ENCODE results near the gene BORCS6.
A peak's percentile ranks its signal among the peaks of the same experiment; 100 is the strongest.

BORCS6 gene

DNA sequence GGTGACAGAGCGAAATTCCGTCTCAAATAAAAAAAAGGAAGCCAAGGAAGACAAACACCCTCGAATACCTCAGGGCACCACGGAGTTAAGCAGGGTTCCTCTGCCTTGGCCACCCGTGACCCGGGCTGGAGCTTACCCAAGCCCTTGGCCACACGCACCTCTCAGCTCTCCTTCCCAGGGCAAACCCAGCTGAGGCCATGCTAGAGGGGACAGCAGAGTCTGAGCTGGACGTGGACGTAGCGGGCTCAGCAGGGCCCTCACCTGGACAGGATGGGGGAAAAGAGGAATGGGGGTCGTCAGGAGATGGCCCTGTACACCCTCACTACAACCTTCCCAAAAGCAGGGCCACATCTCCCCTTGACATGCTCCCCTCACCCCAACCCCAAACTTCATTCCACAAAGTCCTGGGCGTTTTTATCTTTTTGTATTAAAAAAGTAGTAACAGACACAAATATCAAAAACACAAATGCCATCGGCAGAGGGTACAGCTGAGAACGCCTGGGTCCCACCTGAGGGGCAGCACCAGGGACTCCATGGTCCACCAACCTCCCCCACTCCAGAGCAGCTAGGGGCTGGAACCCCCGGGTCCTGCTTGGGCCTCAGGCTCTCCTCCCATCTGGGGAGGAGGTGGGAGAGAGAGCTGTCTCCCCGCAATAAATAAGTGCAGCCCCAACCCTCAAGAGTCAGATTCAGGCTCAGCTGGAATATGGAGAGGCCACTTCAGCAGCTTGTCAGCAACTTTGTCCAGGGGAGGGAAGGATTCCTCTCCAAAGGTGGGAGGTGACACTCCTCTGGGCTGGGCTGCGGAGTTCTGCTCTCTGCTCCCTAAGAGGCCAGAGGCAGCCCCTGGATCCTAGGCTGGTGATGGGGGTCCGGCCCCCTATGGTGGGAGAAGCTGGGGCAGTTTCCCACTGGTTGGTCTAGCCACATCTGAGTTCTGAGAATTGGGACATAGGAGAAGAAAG is 49.6 kb downstream of the BORCS6 start:
- DNase-seq: no peak

DNA sequence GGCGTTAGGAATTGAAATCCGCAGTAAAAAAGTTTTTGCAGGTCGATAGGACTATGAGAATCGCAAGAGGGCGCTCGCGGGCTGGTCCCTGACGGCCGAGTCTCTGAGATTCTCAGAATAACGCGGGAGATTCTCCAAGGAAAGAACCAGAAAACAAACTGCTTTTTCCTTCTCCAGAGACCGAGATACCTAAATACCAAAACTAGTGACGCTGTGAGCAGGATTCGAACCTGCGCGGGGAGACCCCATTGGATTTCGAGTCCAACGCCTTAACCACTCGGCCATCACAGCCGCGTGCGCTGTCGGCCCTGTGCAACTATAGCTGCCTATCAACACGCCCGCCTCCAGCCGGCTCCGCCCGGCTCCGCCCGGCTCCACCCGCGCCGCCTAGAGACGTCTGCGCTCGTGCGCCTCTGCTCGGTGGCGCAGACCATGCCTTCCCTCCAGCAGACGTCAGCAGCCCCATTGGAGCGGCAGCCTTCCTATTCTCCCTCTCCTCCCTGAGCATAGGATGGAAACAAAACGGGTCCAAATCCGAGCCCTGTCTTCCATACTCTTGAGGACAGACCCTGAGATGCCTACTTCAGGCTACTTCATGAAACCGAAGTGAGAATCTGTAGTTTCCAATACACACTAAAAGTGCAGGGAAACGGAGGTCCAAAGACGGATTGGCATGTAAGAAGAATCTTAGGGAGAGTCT is 51.2 kb downstream of the BORCS6 start:
- DNase-seq: peak; percentile 98

- no peak for DNase-seq
These were observed 51.7 kb downstream of the BORCS6 start for GRCh38 chr17:8138374-8138671.

Measured in amniotic stem cell (primary cell).